HepG2 (cell line): ENCODE measurements around the gene RERE. TPM values are rescaled to one million over a fixed set of nuclear protein-coding genes. Genes with fewer than 3 reads are reported as not detected.

Experiments used
- KLF11 ChIP-seq: IDR thresholded peaks from 2 replicates; pipeline ENCODE4 v1.6.1; 2016; ENCODE audit warnings: missing compliant biosample characterization
- MAFF ChIP-seq: IDR thresholded peaks from 2 replicates; pipeline ENCODE4 v1.6.1; 2011; ENCODE audit warnings: low read depth, low read length, improper control_type of control experiment
- MED1 ChIP-seq: sonication (generic); formaldehyde crosslinking; IDR thresholded peaks from 2 replicates; pipeline ENCODE4 v1.4.0; 2020; ENCODE audit warnings: missing genetic modification reagents
- NFATC3 ChIP-seq: sonication (generic); formaldehyde crosslinking; IDR thresholded peaks from 2 replicates; pipeline ENCODE4 v1.5.1; 2020; ENCODE audit warnings: mild to moderate bottlenecking, missing genetic modification reagents
- NFE2 ChIP-seq: sonication (generic); formaldehyde crosslinking; IDR thresholded peaks from 2 replicates; pipeline ENCODE4 v1.4.0; 2020; ENCODE audit warnings: missing genetic modification reagents
- NFYB ChIP-seq: sonication (generic); formaldehyde crosslinking; IDR thresholded peaks from 2 replicates; pipeline ENCODE4 v1.4.0; 2020; ENCODE audit warnings: missing genetic modification reagents
- PHF20 ChIP-seq: sonication (generic); formaldehyde crosslinking; IDR thresholded peaks from 2 replicates; pipeline ENCODE4 v1.5.0; 2020; ENCODE audit warnings: mild to moderate bottlenecking, missing genetic modification reagents
- THYN1 ChIP-seq: sonication (generic); formaldehyde crosslinking; IDR thresholded peaks from 2 replicates; pipeline ENCODE4 v1.8.1; 2023; ENCODE audit warnings: low read depth, mild to moderate bottlenecking, moderate library complexity, missing genetic modification reagents, borderline replicate concordance
- TMF1 ChIP-seq: sonication (generic); formaldehyde crosslinking; IDR thresholded peaks from 2 replicates; pipeline ENCODE4 v1.8.1; 2022; ENCODE audit warnings: low read depth, missing genetic modification reagents
- ZFAT ChIP-seq: sonication (generic); formaldehyde crosslinking; conservative IDR thresholded peaks from 2 replicates; pipeline ENCODE4 v1.8.1; 2023; ENCODE audit warnings: missing genetic modification reagents, inconsistent platforms
- ZFP62 ChIP-seq: sonication (generic); formaldehyde crosslinking; IDR thresholded peaks from 2 replicates; pipeline ENCODE4 v1.4.0; 2020; ENCODE audit warnings: missing genetic modification reagents
- ZKSCAN1 ChIP-seq: fragments of 150-350 bp; IDR thresholded peaks from 2 replicates; pipeline ENCODE4 v1.6.1; 2014; ENCODE audit warnings: low read length
- ZNF138 ChIP-seq: sonication (generic); formaldehyde crosslinking; IDR thresholded peaks from 2 replicates; pipeline ENCODE4 v1.5.0; 2020; ENCODE audit warnings: mild to moderate bottlenecking, low read depth, missing genetic modification reagents
- ZNF510 ChIP-seq: sonication (generic); formaldehyde crosslinking; IDR thresholded peaks from 2 replicates; pipeline ENCODE4 v1.4.0; 2020; ENCODE audit warnings: low read depth, mild to moderate bottlenecking, missing genetic modification reagents
- ZNF543 ChIP-seq: sonication (generic); formaldehyde crosslinking; IDR thresholded peaks from 2 replicates; pipeline ENCODE4 v1.4.0; 2020; ENCODE audit warnings: mild to moderate bottlenecking, missing genetic modification reagents
- ZNF598 ChIP-seq: sonication (generic); formaldehyde crosslinking; IDR thresholded peaks from 2 replicates; pipeline ENCODE4 v1.5.1; 2020; ENCODE audit warnings: mild to moderate bottlenecking, missing genetic modification reagents, borderline replicate concordance
- ZNF687 ChIP-seq: sonication (generic); formaldehyde crosslinking; IDR thresholded peaks from 2 replicates; pipeline ENCODE4 v1.5.1; 2020; ENCODE audit warnings: mild to moderate bottlenecking, missing genetic modification reagents, moderate library complexity
- ZNF790 ChIP-seq: sonication (generic); formaldehyde crosslinking; IDR thresholded peaks from 2 replicates; pipeline ENCODE4 v1.8.0; 2022; ENCODE audit warnings: missing genetic modification reagents, mild to moderate bottlenecking, borderline replicate concordance
- polyA plus RNA-seq, 8 experiments: library from polyadenylated mRNA; depleted of rRNA in 3 of 8; stranded (reverse) in 7 of 8; unstranded in 1 of 8; fragments of >200 nt; fragmentation: Illumina TruSeq in 4 of 8; extraction: Trizol in 4 of 8; gene quantifications; 2 replicates each; pipeline versions ENCODE4 v1.2.1 to v1.2.3, GENCODE V29; 2011 to 2016; ENCODE audit warnings: low read depth in 4 of 8, missing spikeins in 1 of 8, mixed read lengths in 1 of 8; ENCODE audit not compliant: insufficient read depth in 1 of 8
- total RNA-seq, 5 experiments: library from RNA; depleted of rRNA; stranded (reverse); fragments of >200 nt; fragmentation: Illumina TruSeq; extraction: Trizol; gene quantifications; 2 replicates each; pipeline ENCODE4 v1.2.3, GENCODE V29; 2016; ENCODE audit warnings: low read depth in 1 of 5
- TF ChIP-seq, protein P1 (sequence below): sonication (generic); formaldehyde crosslinking; IDR thresholded peaks from 2 replicates; pipeline ENCODE4 v1.4.0; 2020; ENCODE audit warnings: missing genetic modification reagents

The RERE gene
- total and polyA plus RNA-seq, 2 of the 13 experiments (the other 11 are each of a cell fraction or from before 2014, with no cell fraction given): 18.3 to 21.9 TPM

DNA sequence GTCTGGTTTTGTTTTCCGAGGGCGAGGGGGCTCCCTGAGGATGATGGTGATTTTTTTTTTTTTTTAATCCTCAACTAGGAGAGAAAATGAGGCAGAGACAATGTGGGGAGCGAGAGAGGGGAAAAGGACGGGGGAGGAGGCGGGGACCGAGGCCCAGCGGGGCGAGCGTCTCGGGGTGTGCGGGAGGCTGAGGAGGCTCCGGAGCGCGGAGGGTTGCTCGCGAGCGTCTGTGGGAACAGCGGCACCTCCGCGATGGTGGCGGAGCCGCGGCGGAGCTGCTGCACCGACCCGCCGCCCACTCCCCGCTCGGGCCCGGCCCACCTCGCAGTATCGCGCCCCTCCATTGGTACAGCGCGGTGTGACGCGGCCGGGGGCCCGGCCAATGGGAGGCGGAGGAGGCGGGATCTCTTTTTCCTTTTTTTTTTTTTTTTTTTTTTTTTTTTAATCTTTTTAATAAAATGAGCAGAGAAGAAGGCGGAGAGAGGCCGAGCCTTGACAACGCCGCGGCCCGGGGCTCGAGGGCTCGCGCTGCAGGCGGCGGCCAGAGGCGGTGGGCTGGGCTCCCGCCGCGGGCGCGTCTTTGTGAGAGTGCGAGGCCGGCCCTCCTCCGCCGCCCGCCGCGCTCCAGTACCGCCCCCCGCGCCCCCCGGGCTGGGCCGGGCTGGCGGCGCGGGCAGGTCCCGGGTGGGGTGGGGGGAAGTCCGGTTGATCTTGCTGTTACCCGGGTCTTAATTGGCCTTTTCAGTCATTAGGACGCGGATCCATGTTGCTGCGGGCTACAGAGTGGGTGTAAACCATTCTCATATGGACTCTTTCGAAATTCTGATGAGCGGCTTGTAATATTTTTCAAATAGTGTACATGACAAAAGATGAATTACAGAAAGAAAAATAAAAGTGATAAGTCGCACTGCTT lies at the start of gene RERE (continued):
- TF ChIP-seq PHF20 (CRISPR knock-in tag) (no peak; the same call in 1 of the 2 replicates), ZNF790 (CRISPR knock-in tag) (no peak), ZNF138 (CRISPR knock-in tag) (no peak), TMF1 (no peak), ZNF510 (CRISPR knock-in tag) (no peak), ZNF687 (CRISPR knock-in tag) (peak; percentile 71), NFYB (CRISPR knock-in tag) (peak; percentile 90), KLF11 (CRISPR knock-in tag) (no peak), ZFP62 (no peak), ZKSCAN1 (peak; percentile 37; the same call in 1 of the 2 replicates), ZNF598 (CRISPR knock-in tag) (no peak), MAFF (no peak), NFATC3 (CRISPR knock-in tag) (no peak), THYN1 (CRISPR knock-in tag) (no peak), NFE2 (CRISPR knock-in tag) (no peak), ZNF543 (no peak), MED1 (CRISPR knock-in tag) (peak; percentile 47; the same call in 1 of the 2 replicates), ZFAT (no peak)
- TF ChIP-seq, protein P1, sequence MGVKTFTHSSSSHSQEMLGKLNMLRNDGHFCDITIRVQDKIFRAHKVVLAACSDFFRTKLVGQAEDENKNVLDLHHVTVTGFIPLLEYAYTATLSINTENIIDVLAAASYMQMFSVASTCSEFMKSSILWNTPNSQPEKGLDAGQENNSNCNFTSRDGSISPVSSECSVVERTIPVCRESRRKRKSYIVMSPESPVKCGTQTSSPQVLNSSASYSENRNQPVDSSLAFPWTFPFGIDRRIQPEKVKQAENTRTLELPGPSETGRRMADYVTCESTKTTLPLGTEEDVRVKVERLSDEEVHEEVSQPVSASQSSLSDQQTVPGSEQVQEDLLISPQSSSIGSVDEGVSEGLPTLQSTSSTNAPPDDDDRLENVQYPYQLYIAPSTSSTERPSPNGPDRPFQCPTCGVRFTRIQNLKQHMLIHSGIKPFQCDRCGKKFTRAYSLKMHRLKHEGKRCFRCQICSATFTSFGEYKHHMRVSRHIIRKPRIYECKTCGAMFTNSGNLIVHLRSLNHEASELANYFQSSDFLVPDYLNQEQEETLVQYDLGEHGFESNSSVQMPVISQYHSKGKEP (CRISPR knock-in tag): no peak
